HEK293 (cell line): ENCODE results near the gene FRAS1.
A peak's percentile ranks its signal among the peaks of the same experiment; 100 is the strongest.

Experiments used
- CTCF ChIA-PET: fragments of 350-600 bp; formaldehyde crosslinking; extraction: SDS; loops from one replicate; lab custom pipeline; 2021; ENCODE audit warnings: antibody characterized with exemption; lab: Yijun Ruan, JAX
- POLR2A ChIA-PET: fragments of 300-600 bp; formaldehyde crosslinking; extraction: SDS; loops from one replicate; lab custom pipeline; 2020; ENCODE audit warnings: antibody characterized with exemption, inconsistent platforms; lab: Yijun Ruan, JAX
- H3K27ac ChIP-seq: fragments of 200-500 bp; sonication (Bioruptor generic); 2 replicates; pipeline ENCODE4 v1.5.1; 2014; ENCODE audit warnings: low read depth, low read length, control low read depth, inconsistent platforms; ENCODE audit errors: extremely low read depth
- H3K36me3 ChIP-seq, 2 experiments: fragments of 200-500 bp in 1 of 2; sonication (Bioruptor generic) in 1 of 2; 1 replicate in 1 of 2; 2 replicates in 1 of 2; pipeline ENCODE4 v1.5.1; 2014 to 2017; ENCODE audit warnings: inconsistent platforms in 2 of 2, low read length in 2 of 2; ENCODE audit not compliant: control insufficient read depth in 2 of 2, insufficient read depth in 1 of 2
- H3K4me1 ChIP-seq: fragments of 200-500 bp; sonication (Bioruptor generic); 2 replicates; pipeline ENCODE4 v1.5.1; 2014; ENCODE audit warnings: mild to moderate bottlenecking, low read length, inconsistent platforms; ENCODE audit not compliant: control insufficient read depth, insufficient read depth
- H3K4me3 ChIP-seq: 2 replicates; pipeline ENCODE4 v1.5.1; 2011; ENCODE audit warnings: low read depth, mild to moderate bottlenecking, control low read depth, low read length, moderate library complexity
- H3K9me3 ChIP-seq: fragments of 200-500 bp; sonication (Bioruptor generic); 2 replicates; pipeline ENCODE4 v1.5.1; 2014; ENCODE audit warnings: low read depth, low read length, inconsistent platforms; ENCODE audit not compliant: control insufficient read depth, insufficient read depth
- BCL11B ChIP-seq: fragments of 450-650 bp; formaldehyde crosslinking; IDR thresholded peaks from 2 replicates; pipeline ENCODE4 v1.5.1; 2016; ENCODE audit warnings: low read depth, missing biosample characterization, missing genetic modification characterization
- IKZF3 ChIP-seq: fragments of 450-650 bp; IDR thresholded peaks from 2 replicates; pipeline ENCODE4 v1.5.0; 2018; ENCODE audit warnings: missing biosample characterization, mild to moderate bottlenecking, missing genetic modification characterization, moderate library complexity
- KLF8 ChIP-seq: fragments of 450-650 bp; formaldehyde crosslinking; IDR thresholded peaks from 2 replicates; pipeline ENCODE4 v1.5.1; 2016; ENCODE audit warnings: missing biosample characterization, missing genetic modification characterization
- SALL2 ChIP-seq: fragments of 450-650 bp; formaldehyde crosslinking; IDR thresholded peaks from 2 replicates; pipeline ENCODE4 v1.5.0; 2017; ENCODE audit warnings: missing biosample characterization, mild to moderate bottlenecking, missing genetic modification characterization, borderline replicate concordance
- SCRT2 ChIP-seq: fragments of 450-650 bp; formaldehyde crosslinking; IDR thresholded peaks from 2 replicates; pipeline ENCODE4 v1.5.1; 2016; ENCODE audit warnings: missing biosample characterization, missing genetic modification characterization
- ZIC2 ChIP-seq: fragments of 450-650 bp; formaldehyde crosslinking; IDR thresholded peaks from 2 replicates; pipeline ENCODE4 v1.5.1; 2016; ENCODE audit warnings: missing biosample characterization, missing genetic modification characterization
- ZNF114 ChIP-seq: fragments of 450-650 bp; formaldehyde crosslinking; IDR thresholded peaks from 2 replicates; pipeline ENCODE4 v1.5.0; 2017; ENCODE audit warnings: missing biosample characterization, missing genetic modification characterization
- ZNF19 ChIP-seq: fragments of 450-650 bp; formaldehyde crosslinking; IDR thresholded peaks from 2 replicates; pipeline ENCODE4; 2016; ENCODE audit warnings: missing biosample characterization, missing genetic modification characterization, low read depth
- ZNF23 ChIP-seq: fragments of 450-650 bp; formaldehyde crosslinking; IDR thresholded peaks from 2 replicates; pipeline ENCODE4 v1.5.1; 2016; ENCODE audit warnings: missing biosample characterization, missing genetic modification characterization, borderline replicate concordance
- ZNF341 ChIP-seq: fragments of 450-650 bp; formaldehyde crosslinking; IDR thresholded peaks from 2 replicates; pipeline ENCODE4; 2016; ENCODE audit warnings: low read depth, missing biosample characterization, missing genetic modification characterization
- ZNF426 ChIP-seq: fragments of 450-650 bp; formaldehyde crosslinking; IDR thresholded peaks from 2 replicates; pipeline ENCODE4 v1.5.1; 2017; ENCODE audit warnings: missing biosample characterization, missing genetic modification characterization, mild to moderate bottlenecking, inconsistent platforms, moderate library complexity
- ZNF571 ChIP-seq: fragments of 450-650 bp; formaldehyde crosslinking; IDR thresholded peaks from 2 replicates; pipeline ENCODE4 v1.5.0; 2017; ENCODE audit warnings: missing biosample characterization, missing genetic modification characterization
- ZNF626 ChIP-seq: fragments of 450-650 bp; sonication (Bioruptor Pico); formaldehyde crosslinking; IDR thresholded peaks from 2 replicates; pipeline ENCODE4 v1.5.1; 2018; ENCODE audit warnings: missing biosample characterization, missing genetic modification characterization, inconsistent platforms
- ZNF768 ChIP-seq: fragments of 450-650 bp; formaldehyde crosslinking; IDR thresholded peaks from 2 replicates; pipeline ENCODE4 v1.5.1; 2018; ENCODE audit warnings: missing biosample characterization, mild to moderate bottlenecking, missing genetic modification characterization
- ZNF830 ChIP-seq: fragments of 450-650 bp; IDR thresholded peaks from 2 replicates; pipeline ENCODE4 v1.5.0; 2018; ENCODE audit warnings: missing biosample characterization, missing genetic modification characterization, low read depth, mild to moderate bottlenecking, moderate library complexity
- ZNF837 ChIP-seq: fragments of 450-650 bp; formaldehyde crosslinking; IDR thresholded peaks from 2 replicates; pipeline ENCODE4 v1.5.1; 2016; ENCODE audit warnings: missing biosample characterization, missing genetic modification characterization
- TF ChIP-seq, protein P1 (sequence below): fragments of 450-650 bp; formaldehyde crosslinking; conservative IDR thresholded peaks from 2 replicates; pipeline ENCODE4 v1.5.1; 2016; ENCODE audit warnings: low read depth, missing biosample characterization, missing genetic modification characterization
- TF ChIP-seq, protein P2 (sequence below): fragments of 450-650 bp; formaldehyde crosslinking; IDR thresholded peaks from 2 replicates; pipeline ENCODE4 v1.5.1; 2016; ENCODE audit warnings: missing biosample characterization, missing genetic modification characterization
- TF ChIP-seq, protein P3 (sequence below): fragments of 450-650 bp; formaldehyde crosslinking; IDR thresholded peaks from 2 replicates; pipeline ENCODE4 v1.5.1; 2017; ENCODE audit warnings: missing biosample characterization, missing genetic modification characterization
- TF ChIP-seq, protein P4 (sequence below): fragments of 450-650 bp; formaldehyde crosslinking; IDR thresholded peaks from 2 replicates; pipeline ENCODE4 v1.5.1; 2017; ENCODE audit warnings: missing biosample characterization, missing genetic modification characterization
- TF ChIP-seq, protein P5 (sequence below): fragments of 450-650 bp; formaldehyde crosslinking; IDR thresholded peaks from 2 replicates; pipeline ENCODE4 v1.5.1; 2017; ENCODE audit warnings: missing biosample characterization, missing genetic modification characterization
- TF ChIP-seq, protein P6 (sequence below): fragments of 450-650 bp; formaldehyde crosslinking; IDR thresholded peaks from 2 replicates; pipeline ENCODE4 v1.5.1; 2016; ENCODE audit warnings: missing biosample characterization, missing genetic modification characterization

FRAS1 gene

DNA sequence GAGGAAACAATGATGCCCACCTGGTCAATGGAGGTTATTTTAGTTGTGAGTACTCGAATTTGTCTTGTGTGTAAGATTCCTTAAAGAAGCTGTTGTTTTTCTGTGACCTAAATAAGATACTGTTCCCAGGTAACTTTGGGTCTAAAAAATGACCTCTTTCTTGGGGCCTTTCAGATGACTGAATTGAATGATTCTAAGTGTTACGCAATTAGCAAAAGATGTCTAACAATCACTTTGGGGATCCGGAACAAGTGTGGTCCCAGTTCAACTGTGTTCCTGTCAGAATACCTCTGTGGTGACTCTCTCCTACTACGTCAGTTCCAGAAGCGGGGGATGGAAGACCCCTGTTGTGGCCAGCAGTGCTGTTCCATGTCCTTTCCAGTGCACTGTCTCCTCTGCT is 99.4 kb downstream of the FRAS1 start (continued):
- TF ChIP-seq, protein P1, sequence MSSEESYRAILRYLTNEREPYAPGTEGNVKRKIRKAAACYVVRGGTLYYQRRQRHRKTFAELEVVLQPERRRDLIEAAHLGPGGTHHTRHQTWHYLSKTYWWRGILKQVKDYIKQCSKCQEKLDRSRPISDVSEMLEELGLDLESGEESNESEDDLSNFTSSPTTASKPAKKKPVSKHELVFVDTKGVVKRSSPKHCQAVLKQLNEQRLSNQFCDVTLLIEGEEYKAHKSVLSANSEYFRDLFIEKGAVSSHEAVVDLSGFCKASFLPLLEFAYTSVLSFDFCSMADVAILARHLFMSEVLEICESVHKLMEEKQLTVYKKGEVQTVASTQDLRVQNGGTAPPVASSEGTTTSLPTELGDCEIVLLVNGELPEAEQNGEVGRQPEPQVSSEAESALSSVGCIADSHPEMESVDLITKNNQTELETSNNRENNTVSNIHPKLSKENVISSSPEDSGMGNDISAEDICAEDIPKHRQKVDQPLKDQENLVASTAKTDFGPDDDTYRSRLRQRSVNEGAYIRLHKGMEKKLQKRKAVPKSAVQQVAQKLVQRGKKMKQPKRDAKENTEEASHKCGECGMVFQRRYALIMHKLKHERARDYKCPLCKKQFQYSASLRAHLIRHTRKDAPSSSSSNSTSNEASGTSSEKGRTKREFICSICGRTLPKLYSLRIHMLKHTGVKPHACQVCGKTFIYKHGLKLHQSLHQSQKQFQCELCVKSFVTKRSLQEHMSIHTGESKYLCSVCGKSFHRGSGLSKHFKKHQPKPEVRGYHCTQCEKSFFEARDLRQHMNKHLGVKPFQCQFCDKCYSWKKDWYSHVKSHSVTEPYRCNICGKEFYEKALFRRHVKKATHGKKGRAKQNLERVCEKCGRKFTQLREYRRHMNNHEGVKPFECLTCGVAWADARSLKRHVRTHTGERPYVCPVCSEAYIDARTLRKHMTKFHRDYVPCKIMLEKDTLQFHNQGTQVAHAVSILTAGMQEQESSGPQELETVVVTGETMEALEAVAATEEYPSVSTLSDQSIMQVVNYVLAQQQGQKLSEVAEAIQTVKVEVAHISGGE (tag by site-specific recombination) = no peak
- TF ChIP-seq ZNF19 (tag by site-specific recombination) (no peak), ZNF571 (no peak), ZNF837 (tag by site-specific recombination) (no peak), SALL2 (no peak)
- TF ChIP-seq, protein P2, sequence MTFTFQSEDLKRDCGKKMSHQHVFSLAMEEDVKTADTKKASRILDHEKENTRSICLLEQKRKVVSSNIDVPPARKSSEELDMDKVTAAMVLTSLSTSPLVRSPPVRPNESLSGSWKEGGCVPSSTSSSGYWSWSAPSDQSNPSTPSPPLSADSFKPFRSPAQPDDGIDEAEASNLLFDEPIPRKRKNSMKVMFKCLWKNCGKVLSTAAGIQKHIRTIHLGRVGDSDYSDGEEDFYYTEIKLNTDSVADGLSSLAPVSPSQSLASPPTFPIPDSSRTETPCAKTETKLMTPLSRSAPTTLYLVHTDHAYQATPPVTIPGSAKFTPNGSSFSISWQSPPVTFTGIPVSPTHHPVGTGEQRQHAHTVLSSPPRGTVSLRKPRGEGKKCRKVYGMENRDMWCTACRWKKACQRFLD (tag by site-specific recombination) = no peak
- TF ChIP-seq, protein P3, sequence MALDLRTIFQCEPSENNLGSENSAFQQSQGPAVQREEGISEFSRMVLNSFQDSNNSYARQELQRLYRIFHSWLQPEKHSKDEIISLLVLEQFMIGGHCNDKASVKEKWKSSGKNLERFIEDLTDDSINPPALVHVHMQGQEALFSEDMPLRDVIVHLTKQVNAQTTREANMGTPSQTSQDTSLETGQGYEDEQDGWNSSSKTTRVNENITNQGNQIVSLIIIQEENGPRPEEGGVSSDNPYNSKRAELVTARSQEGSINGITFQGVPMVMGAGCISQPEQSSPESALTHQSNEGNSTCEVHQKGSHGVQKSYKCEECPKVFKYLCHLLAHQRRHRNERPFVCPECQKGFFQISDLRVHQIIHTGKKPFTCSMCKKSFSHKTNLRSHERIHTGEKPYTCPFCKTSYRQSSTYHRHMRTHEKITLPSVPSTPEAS (tag by site-specific recombination) = no peak

DNA sequence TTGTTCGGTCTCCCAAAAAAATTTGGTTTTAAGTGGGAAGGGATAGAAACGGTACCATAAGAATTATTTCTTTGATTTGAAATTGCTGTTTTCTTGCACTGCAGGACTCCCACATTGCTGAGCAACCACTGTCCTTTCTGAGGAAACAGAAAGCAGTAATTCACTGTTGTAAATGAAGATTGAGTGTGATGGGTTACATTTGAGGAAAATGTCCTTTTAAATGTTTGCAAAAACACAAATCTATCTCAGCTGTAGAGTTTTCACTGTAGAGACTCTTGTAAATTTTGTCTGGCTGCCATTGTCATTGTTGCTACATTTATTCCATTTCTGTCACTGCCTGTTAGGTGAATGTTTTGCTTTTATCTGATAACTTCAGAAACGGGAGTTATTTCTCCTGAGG is 105.2 kb downstream of the FRAS1 start:
- TF ChIP-seq, protein P4, sequence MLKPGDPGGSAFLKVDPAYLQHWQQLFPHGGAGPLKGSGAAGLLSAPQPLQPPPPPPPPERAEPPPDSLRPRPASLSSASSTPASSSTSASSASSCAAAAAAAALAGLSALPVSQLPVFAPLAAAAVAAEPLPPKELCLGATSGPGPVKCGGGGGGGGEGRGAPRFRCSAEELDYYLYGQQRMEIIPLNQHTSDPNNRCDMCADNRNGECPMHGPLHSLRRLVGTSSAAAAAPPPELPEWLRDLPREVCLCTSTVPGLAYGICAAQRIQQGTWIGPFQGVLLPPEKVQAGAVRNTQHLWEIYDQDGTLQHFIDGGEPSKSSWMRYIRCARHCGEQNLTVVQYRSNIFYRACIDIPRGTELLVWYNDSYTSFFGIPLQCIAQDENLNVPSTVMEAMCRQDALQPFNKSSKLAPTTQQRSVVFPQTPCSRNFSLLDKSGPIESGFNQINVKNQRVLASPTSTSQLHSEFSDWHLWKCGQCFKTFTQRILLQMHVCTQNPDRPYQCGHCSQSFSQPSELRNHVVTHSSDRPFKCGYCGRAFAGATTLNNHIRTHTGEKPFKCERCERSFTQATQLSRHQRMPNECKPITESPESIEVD (tag by site-specific recombination) = peak; percentile 63
- TF ChIP-seq, protein P5, sequence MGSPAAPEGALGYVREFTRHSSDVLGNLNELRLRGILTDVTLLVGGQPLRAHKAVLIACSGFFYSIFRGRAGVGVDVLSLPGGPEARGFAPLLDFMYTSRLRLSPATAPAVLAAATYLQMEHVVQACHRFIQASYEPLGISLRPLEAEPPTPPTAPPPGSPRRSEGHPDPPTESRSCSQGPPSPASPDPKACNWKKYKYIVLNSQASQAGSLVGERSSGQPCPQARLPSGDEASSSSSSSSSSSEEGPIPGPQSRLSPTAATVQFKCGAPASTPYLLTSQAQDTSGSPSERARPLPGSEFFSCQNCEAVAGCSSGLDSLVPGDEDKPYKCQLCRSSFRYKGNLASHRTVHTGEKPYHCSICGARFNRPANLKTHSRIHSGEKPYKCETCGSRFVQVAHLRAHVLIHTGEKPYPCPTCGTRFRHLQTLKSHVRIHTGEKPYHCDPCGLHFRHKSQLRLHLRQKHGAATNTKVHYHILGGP = no peak
- no peak for TF ChIP-seq ZNF341 (tag by site-specific recombination)
- no peak overlapping the region for H3K27ac ChIP-seq
- ChIA-PET CTCF (no interaction called here), POLR2A (no interaction called here)
- H3K4me1 ChIP-seq = peaks cover 3% of the 10 kb centered on the region; the same call in 1 of the 2 replicates
- no peaks in the 10 kb centered on the region for H3K9me3 ChIP-seq
- no peaks in the 10 kb centered on the region for H3K36me3 ChIP-seq
- H3K4me3 ChIP-seq = no peak overlapping the region

DNA sequence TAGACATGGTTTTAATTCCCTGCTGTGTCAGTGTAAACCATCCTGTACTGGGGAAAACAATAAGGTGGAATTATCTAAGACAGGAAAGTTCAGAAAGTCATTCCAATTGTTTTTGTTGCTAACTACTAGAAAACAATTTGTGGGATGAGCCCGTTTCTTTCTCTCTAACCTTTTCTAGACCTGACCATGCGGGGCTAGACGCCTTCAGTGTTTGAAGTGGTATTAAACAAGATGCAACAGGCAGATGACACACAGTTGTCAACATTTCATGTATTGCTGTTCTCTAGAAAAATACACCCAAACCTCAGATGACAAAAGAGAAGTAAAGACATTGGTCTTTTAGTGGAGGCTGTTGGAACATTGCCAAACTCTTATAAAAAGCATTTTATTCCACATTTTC is 105.7 kb downstream of the FRAS1 start:
- ChIA-PET POLR2A (no interaction called here), CTCF (no interaction called here)
- H3K36me3 ChIP-seq = no peaks in the 10 kb centered on the region
- no peaks in the 10 kb centered on the region for H3K9me3 ChIP-seq
- H3K27ac ChIP-seq = no peak overlapping the region
- peaks cover 3% of the 10 kb centered on the region; the same call in 1 of the 2 replicates for H3K4me1 ChIP-seq
- no peak overlapping the region for H3K4me3 ChIP-seq
- TF ChIP-seq ZNF114 (no peak), ZIC2 (tag by site-specific recombination) (no peak), KLF8 (tag by site-specific recombination) (no peak), SCRT2 (tag by site-specific recombination) (peak; percentile 78), ZNF768 (no peak), BCL11B (tag by site-specific recombination) (no peak), ZNF830 (tag by site-specific recombination) (no peak), ZNF426 (tag by site-specific recombination) (no peak), IKZF3 (tag by site-specific recombination) (no peak), ZNF626 (tag by site-specific recombination) (no peak), ZNF23 (no peak)
- TF ChIP-seq, protein P6, sequence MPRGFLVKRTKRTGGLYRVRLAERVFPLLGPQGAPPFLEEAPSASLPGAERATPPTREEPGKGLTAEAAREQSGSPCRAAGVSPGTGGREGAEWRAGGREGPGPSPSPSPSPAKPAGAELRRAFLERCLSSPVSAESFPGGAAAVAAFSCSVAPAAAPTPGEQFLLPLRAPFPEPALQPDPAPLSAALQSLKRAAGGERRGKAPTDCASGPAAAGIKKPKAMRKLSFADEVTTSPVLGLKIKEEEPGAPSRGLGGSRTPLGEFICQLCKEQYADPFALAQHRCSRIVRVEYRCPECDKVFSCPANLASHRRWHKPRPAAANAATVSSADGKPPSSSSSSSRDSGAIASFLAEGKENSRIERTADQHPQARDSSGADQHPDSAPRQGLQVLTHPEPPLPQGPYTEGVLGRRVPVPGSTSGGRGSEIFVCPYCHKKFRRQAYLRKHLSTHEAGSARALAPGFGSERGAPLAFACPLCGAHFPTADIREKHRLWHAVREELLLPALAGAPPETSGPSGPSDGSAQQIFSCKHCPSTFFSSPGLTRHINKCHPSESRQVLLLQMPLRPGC (tag by site-specific recombination) = no peak
